ENCODE data around the gene GNAZ.

GNAZ gene

DNA sequence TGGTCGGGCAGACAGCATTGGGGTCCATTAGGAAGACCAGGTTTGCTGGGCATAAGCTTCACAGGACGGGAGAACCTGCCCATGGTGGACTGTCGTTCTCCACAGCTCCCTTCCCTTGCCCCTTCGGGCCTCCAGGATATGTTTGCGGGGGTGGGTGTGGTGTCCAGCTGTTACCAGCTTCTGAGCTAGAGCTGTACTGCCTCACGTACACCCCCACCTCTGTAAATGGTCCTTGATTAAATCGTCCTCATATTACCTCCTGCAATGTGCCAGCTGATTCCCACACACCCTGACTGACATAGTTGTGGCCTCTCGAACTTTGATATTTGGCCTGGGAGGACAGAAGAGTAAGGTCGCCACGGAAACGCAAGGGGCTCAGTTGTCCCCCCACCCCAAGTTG, 93.8 kb downstream of the GNAZ start:
- Histone ChIP-seq H3K36me3 (ENCODE audit: control insufficient read depth, insufficient read depth, low read length) (no peaks in the 10 kb centered on the region), H3K4me1 (ENCODE audit: control insufficient read depth, insufficient read depth, low read length, poor library complexity, severe bottlenecking) (no peaks in the 10 kb centered on the region), H3K27me3 (replicated peaks; ENCODE audit: control insufficient read depth, insufficient read depth, low read length, poor library complexity, severe bottlenecking) (no peaks in the 10 kb centered on the region), H3K4me3 (ENCODE audit: insufficient read depth, low read depth, low read length, poor library complexity, severe bottlenecking) (no peak overlapping the region), H3K9me3 (ENCODE audit: control insufficient read depth, low read length) (no peaks in the 10 kb centered on the region), H3K27ac (ENCODE audit: insufficient read depth, low read length, poor library complexity, severe bottlenecking) (no peak overlapping the region)
- no peak for DNase-seq

- DNase-seq = no peak
- H3K4me1 ChIP-seq (ENCODE audit: control insufficient read depth, insufficient read depth, low read length, poor library complexity, severe bottlenecking) = no peaks in the 10 kb centered on the region
- no peaks in the 10 kb centered on the region for H3K27me3 ChIP-seq (replicated peaks; ENCODE audit: control insufficient read depth, insufficient read depth, low read length, poor library complexity, severe bottlenecking)
- no peaks in the 10 kb centered on the region for H3K36me3 ChIP-seq (ENCODE audit: control insufficient read depth, insufficient read depth, low read length)
- H3K4me3 ChIP-seq (ENCODE audit: insufficient read depth, low read depth, low read length, poor library complexity, severe bottlenecking) = no peak overlapping the region
- H3K9me3 ChIP-seq (ENCODE audit: control insufficient read depth, low read length) = no peaks in the 10 kb centered on the region
- H3K27ac ChIP-seq (ENCODE audit: insufficient read depth, low read length, poor library complexity, severe bottlenecking) = no peak overlapping the region
Measured at GRCh38 chr22:23166042-23166831, 95.9 kb downstream of the GNAZ start.

DNA sequence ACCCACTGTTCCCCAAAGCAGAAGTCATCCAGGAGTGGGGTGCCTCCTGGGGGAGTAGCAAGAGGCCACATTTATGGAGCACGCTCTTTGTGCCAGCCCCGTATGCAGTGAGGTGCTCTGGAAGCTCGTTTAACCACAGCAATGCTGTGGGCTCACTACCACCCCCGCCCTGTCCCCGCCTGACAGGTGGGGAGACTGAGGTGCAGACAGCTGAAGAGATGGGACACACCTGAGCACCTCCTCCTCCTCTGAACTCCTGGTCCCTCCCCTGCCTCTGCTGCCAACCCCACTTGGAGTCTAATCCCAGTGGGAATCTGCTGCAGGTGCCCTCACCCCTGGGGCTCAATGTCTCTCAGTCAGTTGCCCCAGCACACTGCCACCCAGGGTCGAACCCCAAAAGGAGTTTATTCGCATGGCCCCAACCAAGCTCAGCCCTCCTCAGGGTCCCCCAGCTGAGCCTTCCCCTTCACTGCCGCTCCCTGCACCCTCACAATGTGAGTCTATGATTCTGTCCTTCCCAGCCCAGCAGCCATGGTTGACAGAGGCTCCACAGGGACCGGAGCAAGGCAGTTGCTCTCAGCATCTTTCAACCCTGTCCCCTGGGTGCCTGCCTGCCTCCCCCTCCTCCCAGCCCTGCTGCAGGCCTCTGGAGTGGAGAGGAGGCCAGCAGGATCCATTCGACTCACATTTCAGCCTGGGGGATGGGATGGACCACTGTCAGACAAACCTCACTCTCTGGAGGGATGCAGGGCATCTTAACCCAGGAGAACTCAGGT, 96.7 kb downstream of the GNAZ start:
- no peaks in the 10 kb centered on the region for H3K4me1 ChIP-seq (ENCODE audit: control insufficient read depth, insufficient read depth, low read length, poor library complexity, severe bottlenecking)
- H3K9me3 ChIP-seq (ENCODE audit: control insufficient read depth, low read length) = no peaks in the 10 kb centered on the region
- DNase-seq = no peak
- no peaks in the 10 kb centered on the region for H3K27me3 ChIP-seq (replicated peaks; ENCODE audit: control insufficient read depth, insufficient read depth, low read length, poor library complexity, severe bottlenecking)
- H3K27ac ChIP-seq (ENCODE audit: insufficient read depth, low read length, poor library complexity, severe bottlenecking) = no peak overlapping the region
- no peaks in the 10 kb centered on the region for H3K36me3 ChIP-seq (ENCODE audit: control insufficient read depth, insufficient read depth, low read length)
- no peak overlapping the region for H3K4me3 ChIP-seq (ENCODE audit: insufficient read depth, low read depth, low read length, poor library complexity, severe bottlenecking)

- H3K9me3 ChIP-seq (ENCODE audit: control insufficient read depth, low read length) = no peaks in the 10 kb centered on the region
- no peaks in the 10 kb centered on the region for H3K4me1 ChIP-seq (ENCODE audit: control insufficient read depth, insufficient read depth, low read length, poor library complexity, severe bottlenecking)
- no peak for DNase-seq
- H3K27ac ChIP-seq (ENCODE audit: insufficient read depth, low read length, poor library complexity, severe bottlenecking) = no peak overlapping the region
- no peaks in the 10 kb centered on the region for H3K36me3 ChIP-seq (ENCODE audit: control insufficient read depth, insufficient read depth, low read length)
- H3K4me3 ChIP-seq (ENCODE audit: insufficient read depth, low read depth, low read length, poor library complexity, severe bottlenecking) = no peak overlapping the region
- H3K27me3 ChIP-seq (replicated peaks; ENCODE audit: control insufficient read depth, insufficient read depth, low read length, poor library complexity, severe bottlenecking) = no peaks in the 10 kb centered on the region
Measured at GRCh38 chr22:23168391-23169042, 98.2 kb downstream of the GNAZ start.

- Histone ChIP-seq H3K9me3 (ENCODE audit: control insufficient read depth, low read length) (no peaks in the 10 kb centered on the region), H3K36me3 (ENCODE audit: control insufficient read depth, insufficient read depth, low read length) (no peaks in the 10 kb centered on the region), H3K27ac (ENCODE audit: insufficient read depth, low read length, poor library complexity, severe bottlenecking) (no peak overlapping the region), H3K4me3 (ENCODE audit: insufficient read depth, low read depth, low read length, poor library complexity, severe bottlenecking) (no peak overlapping the region), H3K4me1 (ENCODE audit: control insufficient read depth, insufficient read depth, low read length, poor library complexity, severe bottlenecking) (no peaks in the 10 kb centered on the region), H3K27me3 (replicated peaks; ENCODE audit: control insufficient read depth, insufficient read depth, low read length, poor library complexity, severe bottlenecking) (no peaks in the 10 kb centered on the region)
- DNase-seq = no peak
Measured at GRCh38 chr22:23169043-23169406, 98.7 kb downstream of the GNAZ start.

All from effector memory CD4-positive, alpha-beta T cell (primary cell).